ENCODE measurements around the gene NUB1. TPM values are rescaled to one million over a fixed set of nuclear protein-coding genes. Genes with fewer than 3 reads are reported as not detected.

The NUB1 gene
- total RNA-seq, 4 donors from 2014 or later, result 27.9 to 51.1 (median 39.1) TPM

GRCh38 chr7:151408498-151408838 is 66.9 kb downstream of the NUB1 start:
- H3K4me3 ChIP-seq, result peak overlapping the region in 1 of 2 donors; percentile 34
- TF ChIP-seq POLR2A (IDR thresholded peaks at IDR 0.05), result no peak
- no peak for TF ChIP-seq CTCF (IDR thresholded peaks at IDR 0.05)

GRCh38 chr7:151408839-151409666 is 67.4 kb downstream of the NUB1 start:
- H3K9me3 ChIP-seq, result no peaks in the 10 kb centered on the region
- peaks cover 0 to 4% of the 10 kb centered on the region in 2 donors for H3K27me3 ChIP-seq
- peaks cover 0 to 16% of the 10 kb centered on the region in 2 donors for H3K4me1 ChIP-seq
- peak overlapping the region; percentile 70 to 74 for H3K27ac ChIP-seq
- TF ChIP-seq POLR2A (IDR thresholded peaks at IDR 0.05) (no peak), CTCF (IDR thresholded peaks at IDR 0.05) (no peak)
- intact Hi-C loops (cut with DNase I; ENCODE audit: low total_unique reads), result no loop called here
- DNase-seq, result no peak
- H3K36me3 ChIP-seq, result no peaks in the 10 kb centered on the region
- peak overlapping the region; percentile 34 to 44 for H3K4me3 ChIP-seq

More at GRCh38 chr7:151408498-151408838, 66.9 kb downstream of the NUB1 start:
- peak overlapping the region; percentile 70 to 74 for H3K27ac ChIP-seq
- peaks cover 0 to 4% of the 10 kb centered on the region in 2 donors for H3K27me3 ChIP-seq
- H3K36me3 ChIP-seq, result no peaks in the 10 kb centered on the region
- intact Hi-C loops (cut with DNase I; ENCODE audit: low total_unique reads), result no loop called here
- H3K4me1 ChIP-seq, result peaks cover 0 to 16% of the 10 kb centered on the region in 2 donors
- no peaks in the 10 kb centered on the region for H3K9me3 ChIP-seq
- no peak for DNase-seq

GRCh38 chr7:151409667-151410404 is 68.2 kb downstream of the NUB1 start, which contains the start of gene WDR86:
Gene WDR86 (minus strand): TSS chr7:151410038. CDS start chr7:151409589, 449 bp downstream.
- peak within 1 kb of the TSS; percentile 34 to 44 for H3K4me3 ChIP-seq
- no peaks in the 10 kb centered on the region for H3K9me3 ChIP-seq
- no peak for DNase-seq
- TF ChIP-seq POLR2A (IDR thresholded peaks at IDR 0.05), result peak in 1 of 2 donors; percentile 56
- TF ChIP-seq CTCF (IDR thresholded peaks at IDR 0.05), result no peak
- no peaks in the 10 kb centered on the region for H3K36me3 ChIP-seq
- H3K27ac ChIP-seq, result peak within 1 kb of the TSS; percentile 70 to 74
- H3K27me3 ChIP-seq, result peaks cover 0 to 4% of the 10 kb centered on the region in 2 donors
- intact Hi-C loops (cut with DNase I; ENCODE audit: low total_unique reads), result no loop called here
- peaks cover 0 to 13% of the 10 kb centered on the region in 2 donors for H3K4me1 ChIP-seq

GRCh38 chr7:151410405-151411390 is 69.1 kb downstream of the NUB1 start:
- no peaks in the 10 kb centered on the region for H3K9me3 ChIP-seq
- no peak for DNase-seq
- H3K4me1 ChIP-seq, result peaks cover 0 to 12% of the 10 kb centered on the region in 2 donors
- no peaks in the 10 kb centered on the region for H3K36me3 ChIP-seq
- TF ChIP-seq POLR2A (IDR thresholded peaks at IDR 0.05) (peak in 1 of 2 donors; percentile 35), CTCF (IDR thresholded peaks at IDR 0.05) (peak in 1 of 4 experiments; percentile 21)
- peaks cover 0 to 4% of the 10 kb centered on the region in 2 donors for H3K27me3 ChIP-seq
- H3K27ac ChIP-seq, result peak overlapping the region; percentile 70 to 74
- intact Hi-C loops (cut with DNase I; ENCODE audit: low total_unique reads), result no loop called here
- peak overlapping the region; percentile 34 to 44 for H3K4me3 ChIP-seq
